CMK (cell line): Measurements from ENCODE around the gene TEX26.

Experiments
- DNase-seq: peaks from one replicate; pipeline ENCODE4 v3.0.0-alpha.2; 2010; ENCODE audit warnings: low read depth

The TEX26 gene

DNA sequence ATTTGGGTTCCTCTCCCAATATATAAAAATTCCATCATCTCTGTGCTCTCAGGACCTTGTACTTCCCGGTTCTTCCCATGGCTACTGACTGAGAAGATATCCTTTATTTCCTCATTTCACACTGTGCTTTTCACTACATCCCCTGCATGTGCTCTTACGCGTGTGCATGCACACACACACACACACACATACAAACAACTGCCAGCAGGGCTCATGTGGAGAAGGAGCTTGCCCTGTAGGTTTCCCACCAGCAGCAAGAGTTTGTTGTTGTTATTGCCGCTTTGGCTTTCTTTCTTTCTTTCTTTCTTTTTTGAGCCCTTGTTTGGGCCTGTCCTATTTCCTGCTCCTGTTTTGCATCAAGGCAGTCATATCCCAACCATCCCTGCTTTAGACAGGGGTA is 43.6 kb downstream of the TEX26 start:
- no peak for DNase-seq

DNA sequence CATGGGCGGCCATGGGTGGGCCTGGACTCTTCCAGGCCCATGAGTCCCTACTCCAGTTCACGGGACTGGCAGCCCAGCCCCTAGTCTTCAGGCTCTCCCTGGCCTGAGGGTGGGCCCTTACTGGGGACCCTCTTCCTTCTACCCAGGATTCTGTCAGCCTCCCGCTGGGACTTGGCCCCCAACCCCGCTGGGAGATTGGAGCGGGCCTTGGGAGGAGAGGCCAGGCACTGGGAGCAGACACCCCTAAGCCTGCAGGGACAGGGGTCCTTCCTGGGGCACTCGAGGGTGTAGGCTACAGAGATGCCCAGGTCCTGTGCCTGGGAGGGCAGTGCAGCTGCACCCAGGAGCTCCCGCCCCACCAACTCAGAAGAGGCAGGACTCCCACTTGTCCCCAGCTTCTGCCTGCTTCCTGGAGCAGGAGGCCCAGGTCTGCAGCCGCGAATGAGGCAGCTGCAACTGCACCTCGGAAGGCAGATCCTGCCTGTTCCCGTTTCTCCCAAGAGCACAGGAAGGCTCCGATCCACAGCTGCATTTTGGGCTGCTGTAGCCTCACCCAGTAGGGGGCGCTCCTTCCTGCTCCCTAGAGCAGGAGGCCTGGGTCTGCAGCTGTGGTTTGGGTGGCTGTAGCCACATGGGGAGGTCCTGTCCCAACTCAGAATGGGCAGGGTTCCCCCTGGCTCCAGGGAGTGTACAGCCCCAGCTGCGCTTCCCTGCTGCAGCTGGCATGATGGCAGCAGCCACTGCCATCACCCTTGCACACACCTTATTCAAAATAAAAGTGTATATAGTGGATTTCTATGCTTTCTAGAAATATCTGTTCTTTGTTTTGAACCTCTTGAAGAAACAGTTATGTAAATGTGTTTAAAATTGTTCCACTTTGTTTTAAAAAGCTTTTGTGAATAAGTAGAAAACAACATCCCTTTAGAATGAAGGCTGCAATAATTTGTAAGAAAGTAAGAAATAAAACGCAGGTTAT is 46.8 kb downstream of the TEX26 start:
- no peak for DNase-seq

DNA sequence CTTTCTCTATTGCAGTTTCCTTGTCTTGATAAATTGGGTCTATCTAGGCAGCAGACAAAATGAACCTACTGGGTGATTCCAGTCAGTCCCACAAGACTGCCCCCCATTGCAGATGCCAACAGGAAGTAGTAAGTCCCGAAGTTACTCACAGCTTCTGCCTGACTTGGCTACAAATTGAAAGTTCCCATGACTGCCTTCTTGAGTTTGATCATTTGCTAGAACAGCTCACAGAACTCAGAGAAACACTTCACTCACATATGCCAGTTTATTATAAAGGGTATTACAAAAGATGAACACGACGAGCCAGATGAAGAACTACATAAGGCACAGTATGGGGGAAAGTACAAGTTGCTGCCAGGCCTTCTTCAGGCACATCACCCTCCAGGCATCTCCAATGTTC is 50.0 kb downstream of the TEX26 start:
- no peak for DNase-seq

DNA sequence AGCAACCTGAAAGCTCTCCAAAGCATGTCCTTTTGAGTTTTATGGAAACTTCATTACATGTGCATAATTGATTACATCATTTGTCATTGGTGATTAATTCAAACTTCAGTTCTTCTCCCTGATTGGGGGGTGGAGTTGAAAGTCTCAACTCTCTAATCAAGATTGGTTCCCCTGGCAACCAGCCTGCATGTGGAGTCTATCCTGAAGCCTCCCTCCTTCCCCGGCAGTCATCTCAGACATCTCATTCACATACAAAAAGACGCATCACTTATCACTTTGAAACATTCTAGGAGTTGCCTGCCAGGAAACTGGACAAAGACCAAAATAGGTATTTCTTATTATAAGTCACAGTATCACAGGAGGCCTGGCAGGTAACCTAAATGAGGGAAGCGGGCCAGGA is 50.5 kb downstream of the TEX26 start:
- no peak for DNase-seq

DNA sequence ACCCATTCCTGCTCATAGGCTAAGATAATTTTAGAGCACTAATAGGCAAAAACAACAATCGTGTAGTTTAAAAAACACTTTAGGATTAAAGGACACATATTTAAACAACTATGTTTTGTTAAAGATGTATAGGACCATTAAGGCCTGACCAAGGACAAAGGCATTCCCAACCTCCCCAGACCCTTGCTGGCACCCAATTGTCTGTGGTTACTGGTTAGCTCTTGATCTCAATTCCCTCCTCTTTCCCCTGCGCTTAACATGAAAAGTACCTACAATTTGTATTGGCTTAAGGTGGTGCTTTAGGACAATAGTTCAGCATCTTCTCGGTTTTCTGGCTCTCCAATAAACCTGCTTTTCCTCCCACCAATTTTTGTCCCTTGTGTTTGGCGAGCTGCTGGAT is 51.0 kb downstream of the TEX26 start:
- DNase-seq, result no peak

DNA sequence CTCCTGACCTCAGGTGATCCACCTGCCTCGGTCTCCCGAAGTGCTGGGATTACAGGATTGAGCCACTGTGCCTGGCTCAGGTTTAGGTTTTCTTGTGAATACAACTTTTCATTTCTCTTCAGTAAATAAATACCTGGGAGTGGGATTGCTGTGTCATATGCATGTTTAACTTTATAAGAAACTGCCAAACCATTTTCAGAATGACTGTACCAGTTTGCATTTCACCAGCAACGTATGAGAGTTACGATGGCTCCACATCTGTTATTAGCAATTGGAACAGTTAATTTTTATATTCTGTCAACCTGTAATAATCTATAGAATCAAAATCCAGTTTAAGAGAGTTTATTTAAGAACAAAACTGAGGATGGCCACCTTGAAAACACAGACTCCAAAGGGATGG is 52.2 kb downstream of the TEX26 start:
- no peak for DNase-seq

DNA sequence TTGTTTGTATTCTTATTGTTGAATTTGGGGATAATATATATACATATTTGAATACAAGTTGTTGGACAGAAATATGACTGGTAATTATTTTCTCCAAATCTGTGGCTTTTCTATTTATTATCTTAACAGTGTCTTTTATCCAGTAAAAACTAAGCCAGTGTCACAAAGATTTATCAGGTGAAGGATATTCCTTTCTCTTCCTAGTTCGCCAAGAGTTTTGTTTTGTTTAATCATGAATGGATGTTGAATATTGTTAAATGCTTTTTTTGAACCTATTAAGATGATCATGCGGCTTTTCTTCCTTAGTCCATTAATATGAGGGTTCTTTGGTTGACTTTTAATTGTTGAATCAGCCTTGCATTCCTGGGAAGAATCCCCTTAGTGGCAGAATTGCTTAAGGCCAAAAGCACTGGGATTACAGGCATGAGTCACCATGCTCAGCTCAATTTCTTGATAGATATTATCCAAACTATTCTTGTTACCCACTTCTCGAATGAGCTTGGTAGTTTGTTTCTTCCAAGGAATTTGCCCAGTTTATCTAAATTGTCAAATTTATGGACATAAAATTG is 53.3 kb downstream of the TEX26 start:
- no peak for DNase-seq

DNA sequence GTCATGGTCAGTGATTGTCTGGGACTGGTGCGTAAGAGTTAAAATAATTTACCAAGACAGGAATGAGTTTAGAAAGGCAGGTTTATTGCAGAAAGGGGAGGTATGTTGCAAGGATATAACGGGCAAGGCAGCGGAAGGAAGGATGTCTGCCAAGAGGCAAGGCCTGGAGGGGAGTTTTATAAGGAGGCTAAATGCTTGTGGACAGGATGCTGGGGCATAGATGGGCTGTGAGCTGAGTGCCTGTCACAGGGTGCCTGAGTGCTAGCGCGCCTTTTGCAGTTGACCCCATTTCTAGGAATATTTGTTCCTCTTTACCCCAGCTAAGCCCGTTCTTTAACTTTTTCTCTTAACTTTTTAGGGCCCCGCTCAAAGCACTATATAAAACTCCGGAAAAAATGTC is 58.7 kb downstream of the TEX26 start:
- DNase-seq, result no peak

DNA sequence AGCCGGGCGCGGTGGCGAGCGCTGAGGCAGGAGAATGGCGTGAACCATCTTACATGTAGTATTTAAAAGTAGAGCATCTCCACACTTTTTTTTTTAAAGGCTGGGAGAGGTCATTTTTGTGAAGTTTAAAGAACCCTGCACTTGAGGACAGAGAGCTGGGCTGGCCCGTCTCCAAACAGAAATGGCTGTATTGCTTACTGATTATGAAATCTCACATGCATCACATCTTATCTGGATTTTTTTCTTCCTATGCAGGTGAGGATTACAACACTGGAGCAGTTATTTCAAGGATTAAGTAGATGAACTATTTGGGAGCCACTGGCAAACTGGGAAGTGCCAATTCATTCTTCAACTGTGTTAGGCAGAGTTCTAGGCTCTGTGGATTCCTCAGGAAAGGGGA is 59.5 kb downstream of the TEX26 start:
- no peak for DNase-seq

DNA sequence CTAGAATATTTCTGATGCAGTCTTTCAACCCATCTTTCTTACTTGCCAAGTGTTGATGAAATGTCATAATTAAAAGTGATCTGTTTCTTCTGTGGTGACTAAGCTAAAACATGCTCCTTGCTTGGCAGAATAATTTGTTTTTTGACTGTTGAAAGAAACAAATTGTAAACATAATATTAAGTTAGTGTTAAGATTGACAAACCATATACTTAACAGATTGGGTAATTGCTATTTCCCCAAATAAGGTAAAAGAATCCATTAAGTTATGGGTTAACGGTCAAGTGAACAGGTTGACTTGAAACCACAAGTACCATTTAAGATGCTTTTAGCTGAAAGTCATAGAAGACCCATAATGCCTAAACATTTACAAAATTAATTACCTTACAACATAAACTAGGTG is 62.9 kb downstream of the TEX26 start:
- DNase-seq, result no peak

DNA sequence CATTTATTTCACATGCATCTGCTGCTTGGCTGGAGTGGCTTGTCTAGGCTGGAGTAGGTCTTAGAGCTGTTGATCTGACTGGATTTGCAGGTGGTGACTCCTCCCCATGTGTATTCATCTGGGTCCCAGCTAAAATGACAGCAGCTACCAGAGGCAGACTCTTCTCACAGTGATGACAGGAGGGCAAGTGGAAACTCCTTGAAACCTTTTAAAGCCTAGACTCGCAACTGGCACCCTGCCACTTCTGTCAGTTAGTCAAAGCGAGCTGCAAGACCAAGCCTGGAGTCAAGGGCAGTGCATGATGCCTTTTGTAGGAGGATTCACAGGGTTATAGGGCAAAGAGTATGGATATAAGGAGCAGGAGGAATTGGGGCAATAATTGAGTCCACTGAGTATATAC is 65.2 kb downstream of the TEX26 start:
- DNase-seq, result no peak

DNA sequence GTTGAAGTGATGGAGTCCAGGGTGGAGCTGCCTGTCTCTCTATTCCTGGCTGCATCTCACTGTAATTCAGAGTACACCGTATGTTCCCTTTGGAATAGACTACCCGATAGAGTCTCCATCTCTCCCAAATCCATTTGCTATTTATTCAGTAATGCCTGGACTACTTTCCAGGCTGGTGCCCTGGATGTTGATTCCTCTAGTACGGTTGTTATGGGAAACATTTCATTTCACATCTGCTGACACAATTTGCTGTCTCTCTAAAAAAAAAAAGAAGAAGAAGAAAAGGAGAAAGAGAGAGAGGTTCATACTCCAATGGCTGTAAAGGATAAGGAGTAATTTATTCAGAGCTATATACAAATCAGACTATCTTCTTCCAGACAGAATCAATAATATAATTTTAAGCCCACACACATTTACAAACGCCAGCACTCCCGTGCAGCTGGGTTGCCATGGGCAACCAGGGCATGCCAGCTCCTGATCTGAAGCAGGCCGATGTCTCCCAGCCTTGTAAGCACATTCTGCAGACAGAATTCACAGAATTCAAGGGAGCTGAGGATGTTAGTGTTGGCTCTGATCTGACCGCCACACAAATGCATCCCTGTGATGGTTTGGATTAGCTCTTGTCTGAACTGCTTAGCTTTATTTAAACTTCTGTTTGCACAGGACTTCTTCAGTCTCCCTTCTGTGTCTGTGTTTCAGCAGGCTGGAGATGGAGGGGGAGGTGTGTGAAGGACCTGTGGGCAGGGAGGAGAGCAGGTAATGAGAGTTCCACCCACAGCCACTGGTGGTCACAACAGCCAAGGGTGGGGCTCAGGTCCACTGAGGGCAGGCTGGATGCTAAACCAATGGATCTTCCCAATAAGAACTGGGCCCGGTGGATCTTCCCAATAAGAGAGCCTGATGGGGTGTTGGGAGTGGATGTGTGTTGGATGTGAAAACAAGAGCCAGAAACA is 66.0 kb downstream of the TEX26 start:
- DNase-seq, result no peak

DNA sequence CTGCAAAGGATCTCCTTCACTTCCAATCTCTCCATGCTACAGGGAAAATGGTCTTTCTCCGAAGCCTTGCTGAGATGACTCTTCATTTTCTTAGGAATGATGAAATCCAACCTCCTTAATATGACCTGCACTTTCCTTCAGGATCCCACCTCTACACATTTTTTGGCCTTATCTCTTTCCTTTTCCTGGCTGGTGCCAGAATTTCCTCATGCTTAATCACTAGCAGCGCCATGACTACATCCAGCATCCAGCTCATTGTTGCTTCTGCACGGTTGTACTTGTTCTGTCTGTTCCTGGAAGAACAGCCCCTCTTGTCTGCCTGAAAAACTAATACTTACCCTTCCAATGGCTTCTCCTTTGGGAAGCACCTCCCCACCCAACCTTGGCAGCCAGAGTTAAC is 68.4 kb downstream of the TEX26 start:
- no peak for DNase-seq

DNA sequence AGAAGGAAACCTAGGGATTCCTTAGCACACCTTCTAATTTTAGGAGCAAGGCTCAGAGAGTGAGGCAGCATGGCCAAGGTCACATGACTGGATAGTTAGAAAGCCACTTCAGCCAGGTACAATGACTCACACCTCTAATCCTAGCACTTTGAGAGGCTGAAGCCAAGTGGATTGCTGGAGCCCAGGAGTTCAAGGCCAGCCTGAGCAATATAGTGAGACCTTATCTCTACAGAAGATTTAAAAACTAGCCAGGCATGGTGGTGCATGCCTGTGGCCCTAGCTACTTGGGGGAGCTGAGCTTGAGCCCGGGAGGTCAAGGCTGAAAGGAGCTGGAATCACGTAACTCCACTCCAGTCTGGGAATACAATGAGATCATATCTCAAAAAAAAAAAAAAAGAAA is 69.2 kb downstream of the TEX26 start:
- no peak for DNase-seq

DNA sequence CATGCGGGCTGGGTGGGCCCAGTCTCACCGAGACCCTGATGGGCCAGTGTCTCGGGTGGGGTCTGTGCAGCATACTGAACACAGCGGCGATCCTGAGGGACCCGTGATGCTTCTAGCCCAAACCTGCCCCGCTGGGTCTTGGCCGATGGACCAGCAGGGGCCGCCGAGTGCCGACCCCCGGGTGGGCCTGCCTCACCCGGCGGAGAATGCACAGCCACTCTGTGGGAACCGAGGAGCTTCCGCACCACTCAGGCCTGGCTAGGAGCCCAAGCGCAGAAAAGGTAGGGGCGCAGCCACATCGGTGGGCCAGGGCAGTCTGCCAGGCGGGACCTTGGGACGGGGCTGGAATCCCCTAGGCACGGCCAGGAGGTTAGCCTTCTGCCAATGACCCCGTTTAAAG is 72.6 kb downstream of the TEX26 start:
- DNase-seq, result no peak

DNA sequence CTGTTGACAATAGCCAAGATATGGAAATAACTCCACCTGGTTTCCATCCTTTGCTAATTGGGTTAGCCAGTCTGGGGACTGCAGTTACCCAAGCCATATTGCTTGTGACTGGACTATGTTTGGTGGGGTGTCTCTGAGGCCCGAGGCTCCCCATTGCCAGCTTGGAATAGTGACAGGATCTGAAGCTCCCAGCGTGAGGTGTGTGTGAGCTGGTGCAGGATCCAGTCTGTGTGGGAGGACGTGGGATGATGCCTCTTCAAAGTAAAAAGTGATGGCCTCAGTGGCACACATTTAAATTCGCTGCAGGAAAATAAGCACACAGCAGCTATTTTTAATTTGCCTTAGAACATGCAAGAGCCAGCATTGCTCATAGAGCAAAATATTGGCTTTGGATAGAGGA is 75.0 kb downstream of the TEX26 start:
- no peak for DNase-seq

DNA sequence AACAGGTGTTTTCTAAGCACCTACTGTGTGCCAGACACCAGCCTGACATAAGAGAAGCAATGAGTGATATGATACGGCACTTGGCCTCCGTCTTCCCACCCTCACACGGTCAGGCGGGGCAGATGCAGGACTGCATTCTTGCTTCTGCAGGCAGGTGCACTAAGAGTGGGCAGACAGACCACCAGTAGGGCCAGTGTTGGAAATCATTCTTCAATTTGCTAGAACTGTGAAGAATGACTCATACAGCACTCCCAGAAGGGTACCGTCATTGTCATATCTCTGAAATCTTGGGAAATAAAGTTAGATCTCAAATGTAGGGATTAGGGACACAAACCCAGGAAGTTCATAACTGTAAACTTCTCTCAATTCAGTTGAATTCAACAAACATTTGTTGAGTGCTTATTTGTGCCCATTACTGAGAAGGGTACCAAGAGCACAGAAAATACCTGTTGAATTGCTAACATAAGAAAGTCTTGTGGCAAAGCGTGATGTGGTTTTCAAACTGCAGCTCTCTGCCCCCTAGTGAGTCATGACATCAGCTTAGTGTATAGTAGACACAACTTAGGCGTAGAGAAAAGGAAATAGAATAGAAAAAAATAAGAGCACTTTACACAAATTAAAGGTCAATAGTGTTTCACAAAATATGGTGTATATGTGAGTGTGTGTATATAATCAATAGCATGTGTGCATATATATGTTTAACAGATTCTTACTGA is 76.1 kb downstream of the TEX26 start:
- no peak for DNase-seq

DNA sequence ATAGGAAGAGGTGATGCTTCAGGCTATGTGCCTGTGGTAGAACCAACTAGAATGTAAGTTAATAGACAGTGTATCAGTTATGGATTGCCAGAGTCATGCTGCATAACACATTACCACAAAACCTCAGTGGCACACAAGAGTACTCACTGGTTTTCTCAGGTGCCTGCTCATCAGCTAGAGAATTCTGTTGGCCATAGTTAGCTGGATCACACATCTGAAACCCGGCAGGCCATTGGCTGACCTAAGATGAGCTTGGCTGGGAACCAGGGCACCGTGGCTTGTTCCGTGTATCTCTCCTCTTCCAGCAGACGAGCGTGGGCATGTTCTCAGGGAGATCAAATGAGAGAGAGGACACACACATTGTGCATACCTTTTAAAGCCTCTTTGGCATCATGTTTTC is 76.7 kb downstream of the TEX26 start:
- no peak for DNase-seq

DNA sequence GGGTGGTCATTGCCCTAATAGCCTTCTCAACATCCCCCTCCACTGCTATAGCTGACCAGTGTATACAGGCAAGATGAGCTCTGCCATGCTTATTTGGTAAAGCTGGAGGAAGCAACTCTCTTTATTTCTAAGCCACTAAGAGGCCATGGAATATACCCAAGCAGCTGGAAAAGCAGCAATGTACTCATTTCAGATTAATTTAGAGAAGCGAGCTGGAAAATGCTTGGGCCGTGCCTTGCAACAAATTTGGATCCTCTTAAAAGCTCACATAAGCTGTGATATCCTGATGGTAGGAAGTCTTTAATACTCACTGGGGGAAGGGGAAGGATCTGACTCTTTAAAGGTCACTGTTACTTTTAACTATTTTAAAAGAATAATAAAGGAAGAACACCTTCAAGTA is 77.8 kb downstream of the TEX26 start:
- DNase-seq, result no peak

DNA sequence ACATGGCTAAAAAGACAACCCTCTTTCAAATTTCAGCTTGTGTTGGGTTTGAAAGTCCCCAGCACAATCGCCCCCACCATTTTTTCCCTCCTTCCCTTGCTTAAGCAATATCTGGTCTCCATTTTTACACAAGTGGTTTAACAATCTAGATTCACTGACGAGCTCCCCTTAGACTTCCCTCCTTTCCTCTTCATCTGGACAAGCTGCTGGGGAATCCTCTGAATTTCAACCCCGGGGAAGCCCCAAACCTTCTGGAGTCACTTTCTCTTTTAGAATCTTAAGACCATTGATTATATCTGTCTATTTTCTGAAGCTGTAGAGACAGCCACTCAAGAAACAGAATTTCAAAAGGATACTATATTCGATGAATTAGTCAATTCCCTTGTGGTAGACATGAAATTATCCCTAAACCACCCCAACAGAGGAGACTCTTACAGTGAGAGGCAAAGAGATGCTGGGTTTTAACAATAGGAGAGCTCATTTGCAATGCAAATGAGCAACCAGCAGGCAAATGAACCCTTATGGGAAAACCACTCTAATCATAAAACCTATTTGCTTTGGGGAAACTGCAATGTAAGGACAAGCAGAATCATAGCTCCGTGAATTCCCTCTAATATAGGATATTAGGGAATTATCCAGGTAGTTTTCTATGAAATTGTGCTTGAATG is 78.9 kb downstream of the TEX26 start:
- no peak for DNase-seq

DNA sequence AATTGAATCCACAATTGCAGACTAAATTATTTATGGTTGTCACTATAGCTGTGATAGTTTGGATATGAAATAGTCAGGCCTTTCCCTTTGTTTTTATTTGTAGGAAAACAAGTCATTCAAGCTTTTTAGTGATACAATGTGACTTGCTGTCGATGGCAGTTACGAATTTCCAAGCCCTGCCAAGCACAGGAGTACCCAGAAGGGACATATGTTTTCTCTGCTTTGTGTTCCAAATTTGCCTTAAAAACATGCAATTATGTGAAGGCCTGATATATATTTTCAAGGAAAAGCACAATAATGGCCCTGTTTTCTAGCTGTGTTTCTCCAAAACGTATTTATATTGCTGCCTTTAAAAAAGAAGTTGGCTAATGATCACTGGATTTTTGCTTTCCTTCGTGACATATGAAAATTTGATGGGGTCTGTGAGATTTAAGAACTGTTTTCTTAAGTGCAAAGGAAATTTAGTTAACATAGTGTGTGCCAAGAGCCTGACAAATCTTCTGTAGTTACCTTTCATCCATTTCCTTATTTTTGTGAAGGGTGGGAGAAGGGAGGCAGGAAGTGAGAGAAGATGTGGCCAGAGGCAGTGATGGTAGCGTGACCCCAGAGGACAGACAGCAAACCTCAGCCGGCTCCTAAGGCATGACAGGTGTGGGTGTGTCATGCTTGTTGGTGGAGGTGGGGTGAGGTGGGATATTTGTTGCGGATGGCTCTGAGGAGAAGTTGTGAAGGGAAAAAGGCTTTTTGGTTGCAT is 79.6 kb downstream of the TEX26 start:
- no peak for DNase-seq
